GM12878 (cell line): Measurements from ENCODE around the gene SHH. TPM values are rescaled to one million over a fixed set of nuclear protein-coding genes. Genes with fewer than 3 reads are reported as not detected.

Experiments
- ATAC-seq: fragments of 200-7000 bp; cut with Tn5 transposase; 3 replicates; pipeline ENCODE4 v1.9.1; 2020; ENCODE audit warnings: mild to moderate bottlenecking, moderate library complexity
- BruUV-seq: library from RNA; stranded (reverse); fragments of 400-500 nt; replicated peaks from 2 replicates; lab custom pipeline; 2021; lab: Mats Ljungman, UMichigan
- CTCF ChIA-PET: fragments of 300-600 bp; sonication (Branson Sonifier 250); formaldehyde crosslinking; extraction: SDS; loops from one replicate; lab custom pipeline; 2021; ENCODE audit warnings: inconsistent platforms; lab: Yijun Ruan, JAX
- POLR2A ChIA-PET: fragments of 350-600 bp; formaldehyde crosslinking; extraction: SDS; loops from one replicate; lab custom pipeline; 2021; ENCODE audit warnings: inconsistent platforms; lab: Charles Lee
- RAD21 ChIA-PET: fragments of 300-600 bp; sonication (Branson Sonifier 250); formaldehyde crosslinking; loops from one replicate; lab custom pipeline; 2023; ENCODE audit warnings: antibody characterized with exemption; ENCODE audit not compliant: unreplicated experiment; lab: Charles Lee
- SMC1A ChIA-PET: fragments of 300-600 bp; sonication (Branson Sonifier 250); formaldehyde crosslinking; loops from one replicate; lab custom pipeline; 2023; ENCODE audit not compliant: unreplicated experiment, uncharacterized antibody; lab: Charles Lee
- DNase-seq: peaks from one replicate; pipeline ENCODE4 v3.0.0-alpha.2; 2011; ENCODE audit warnings: low read depth, low spot score
- FAIRE-seq: peaks from 3 replicates; lab custom pipeline; 2011; peaks lifted over from hg19 to GRCh38; lab: Jason Lieb, UNC
- H2AFZ ChIP-seq: 2 replicates; pipeline ENCODE4 v1.6.0; 2011; ENCODE audit warnings: low read depth, low read length, control low read depth; ENCODE audit not compliant: control insufficient read depth
- H3K27ac ChIP-seq: 2 replicates; pipeline ENCODE4 v1.5.1; 2011; ENCODE audit warnings: control low read depth; ENCODE audit not compliant: control insufficient read depth, insufficient read depth
- H3K27me3 ChIP-seq, 2 experiments: replicated peaks in 1 of 2; 2 replicates each; pipeline versions ENCODE4 v1.6.0 to v1.6.1; 2011; ENCODE audit warnings: low read length in 1 of 2; ENCODE audit not compliant: control insufficient read depth in 2 of 2, insufficient read depth in 2 of 2
- H3K36me3 ChIP-seq, 2 experiments: 2 replicates each; pipeline ENCODE4 v1.5.1; 2011; ENCODE audit warnings: low read length in 1 of 2; ENCODE audit not compliant: control insufficient read depth in 2 of 2, insufficient read depth in 2 of 2
- H3K4me1 ChIP-seq: 2 replicates; pipeline ENCODE4 v1.6.1; 2011; ENCODE audit warnings: mild to moderate bottlenecking, low read length, moderate library complexity, mixed read lengths; ENCODE audit not compliant: control insufficient read depth, insufficient read depth
- H3K4me2 ChIP-seq: 2 replicates; pipeline ENCODE4 v1.6.0; 2011; ENCODE audit warnings: control low read depth; ENCODE audit not compliant: control insufficient read depth, insufficient read depth
- H3K4me3 ChIP-seq: fragments of 200-600 bp; sonication (generic); 2 replicates; pipeline ENCODE4 v1.5.1; 2016
- H3K79me2 ChIP-seq: 2 replicates; pipeline ENCODE4 v1.6.0; 2011; ENCODE audit warnings: low read length; ENCODE audit not compliant: control insufficient read depth, insufficient read depth
- H3K9ac ChIP-seq: 2 replicates; pipeline ENCODE4 v1.8.0; 2011; ENCODE audit warnings: low read length, control low read depth, mixed read lengths; ENCODE audit not compliant: control insufficient read depth, insufficient read depth
- H3K9me3 ChIP-seq: replicated peaks from 3 replicates; pipeline ENCODE4 v1.5.1; 2011; ENCODE audit warnings: mild to moderate bottlenecking, low read length; ENCODE audit not compliant: control insufficient read depth, insufficient read depth
- H4K20me1 ChIP-seq: 2 replicates; pipeline ENCODE4 v1.6.0; 2011; ENCODE audit not compliant: control insufficient read depth, insufficient read depth
- BCL11A ChIP-seq: IDR thresholded peaks from 2 replicates; pipeline ENCODE4 v1.6.1; 2011; ENCODE audit warnings: low read depth, low read length
- BHLHE40 ChIP-seq, 2 experiments: fragments of 450-650 bp in 1 of 2; IDR thresholded peaks; 2 replicates each; pipeline ENCODE4 v1.6.1; 2011 to 2017; ENCODE audit warnings: low read depth in 2 of 2, borderline replicate concordance in 1 of 2, improper control_type of control experiment in 1 of 2, low read length in 1 of 2, mild to moderate bottlenecking in 1 of 2
- CTCF ChIP-seq, 3 experiments: IDR thresholded peaks in 2 of 3; conservative IDR thresholded peaks in 1 of 3; 2 replicates each; pipeline ENCODE4 v1.5.1; 2011; ENCODE audit warnings: low read depth in 3 of 3, low read length in 3 of 3, mild to moderate bottlenecking in 3 of 3, control low read depth in 2 of 3, moderate library complexity in 2 of 3, inconsistent platforms in 1 of 3, mixed read lengths in 1 of 3; ENCODE audit not compliant: control insufficient read depth in 2 of 3, insufficient read depth in 1 of 3; ENCODE audit errors: extremely low read depth in 1 of 3
- RCOR1 ChIP-seq: conservative IDR thresholded peaks from 2 replicates; pipeline ENCODE4 v1.6.1; 2012; ENCODE audit warnings: low read depth, low read length, improper control_type of control experiment
- SP1 ChIP-seq: IDR thresholded peaks from one replicate; pipeline ENCODE4 v1.6.1; 2011; ENCODE audit warnings: low read depth, low read length
- TARDBP ChIP-seq: IDR thresholded peaks from 2 replicates; pipeline ENCODE4 v1.6.1; 2016; ENCODE audit warnings: borderline replicate concordance
- USF1 ChIP-seq: IDR thresholded peaks from 2 replicates; pipeline ENCODE4 v1.6.1; 2011; ENCODE audit warnings: borderline replicate concordance, low read depth, mild to moderate bottlenecking, moderate library complexity, mixed read lengths, low read length; ENCODE audit not compliant: insufficient read depth; ENCODE audit errors: extremely low read length
- YY1 ChIP-seq: IDR thresholded peaks from 2 replicates; pipeline ENCODE4 v1.6.1; 2011; ENCODE audit warnings: low read depth, mild to moderate bottlenecking, low read length
- ZNF384 ChIP-seq: IDR thresholded peaks from 2 replicates; pipeline ENCODE4 v1.6.1; 2012; ENCODE audit warnings: low read depth, mild to moderate bottlenecking, low read length, improper control_type of control experiment, borderline replicate concordance
- ZNF687 ChIP-seq: fragments of 450-650 bp; IDR thresholded peaks from 2 replicates; pipeline ENCODE4 v1.6.1; 2017; ENCODE audit warnings: mild to moderate bottlenecking, moderate library complexity
- WGBS: methylation state at CpG from one replicate; pipeline ENCODE4 v1.1.6; 2016; ENCODE audit warnings: low lambda C conversion rate; ENCODE audit not compliant: insufficient replicate concordance, insufficient coverage; ENCODE audit errors: missing lambda C conversion rate; 5-methylcytosine and 5-hydroxymethylcytosine counted together
- in situ Hi-C: fragments of 300-500 bp; cut with MboI; formaldehyde crosslinking; loops from 9 replicates; pipeline ENCODE4 v1.14.3; 2018; ENCODE audit warnings: mixed read lengths
- intact Hi-C: fragments of 100-400 bp; cut with micrococcal nuclease; formaldehyde crosslinking; loops from one replicate; pipeline ENCODE4 v1.14.2; 2022; ENCODE audit not compliant: unreplicated experiment
- polyA plus RNA-seq, 11 experiments: library from polyadenylated mRNA; depleted of rRNA in 4 of 11; unstranded in 6 of 11; stranded (reverse) in 5 of 11; fragments of >200 nt; fragmentation: Nextera tagmentation in 4 of 11; fragmentation: Illumina TruSeq in 1 of 11; extraction: Ambion mirVana in 4 of 11; extraction: Trizol in 1 of 11; gene quantifications; 1 replicate in 1 of 11; 2 replicates in 10 of 11; pipeline versions ENCODE4 v1.2.1 to v1.2.3, GENCODE V29; 2011 to 2016; ENCODE audit warnings: inconsistent platforms in 2 of 11, missing spikeins in 2 of 11, low read depth in 1 of 11
- total RNA-seq, 4 experiments: library from RNA; depleted of rRNA in 3 of 4; stranded (reverse); fragments of >200 nt in 3 of 4; fragmentation: Illumina TruSeq in 1 of 4; extraction: Trizol in 1 of 4; gene quantifications; 2 replicates each; pipeline versions ENCODE4 v1.2.1 to v1.2.3, GENCODE V29; 2013 to 2021
- TF ChIP-seq, protein P1 (sequence below): IDR thresholded peaks from 2 replicates; pipeline ENCODE4 v1.6.1; 2012; ENCODE audit warnings: low read depth, low read length, improper control_type of control experiment

The SHH gene
- total and polyA plus RNA-seq, 10 of the 15 experiments (the other 5 are each of a cell fraction or from before 2014, with no cell fraction given), result not detected

DNA sequence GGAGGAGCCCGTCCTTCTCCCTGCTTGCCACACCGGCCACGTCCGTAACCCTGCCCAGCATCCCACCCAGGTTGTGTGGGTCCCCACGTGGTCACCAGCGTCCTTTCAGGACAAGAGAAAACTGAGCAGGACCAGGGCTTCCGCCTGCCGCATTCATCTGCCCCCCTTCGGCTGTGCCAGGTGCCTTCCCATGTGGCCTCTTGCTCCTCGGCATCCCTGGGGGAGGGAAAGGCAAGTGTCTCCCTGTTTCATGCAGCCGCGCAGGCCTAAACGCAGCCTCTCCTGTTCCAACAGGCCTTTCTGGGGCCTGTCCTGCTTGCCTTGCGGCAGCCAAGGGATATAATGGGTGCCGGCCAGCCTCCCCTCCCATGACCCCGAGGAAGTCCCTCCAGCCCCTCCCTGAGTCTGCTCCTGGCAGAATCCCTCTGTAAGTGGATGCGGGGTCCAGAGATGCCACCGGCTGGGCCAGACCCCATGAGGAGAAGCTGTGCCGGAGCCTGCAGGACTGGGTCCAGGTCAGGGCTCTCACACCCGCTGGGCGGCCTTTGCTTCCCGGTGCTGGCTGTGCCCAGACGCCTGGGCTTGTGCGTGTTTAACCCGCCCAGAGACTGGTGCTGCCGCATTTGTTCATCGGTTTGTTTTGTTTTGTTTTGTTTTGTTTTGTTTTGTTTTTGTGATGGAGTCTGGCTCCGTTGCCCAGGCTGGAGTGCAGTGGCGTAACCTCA, 23.1 kb downstream of the SHH start:
- H4K20me1 ChIP-seq, result no peaks in the 10 kb centered on the region
- no peak overlapping the region for H3K4me3 ChIP-seq
- H3K27ac ChIP-seq, result no peak overlapping the region
- ATAC-seq (no peak), FAIRE-seq (no peak)
- no peaks in the 10 kb centered on the region; a peak in 1 of 4 replicates for H3K27me3 ChIP-seq
- no peak overlapping the region for H3K4me2 ChIP-seq
- ChIA-PET RAD21 (no interaction called here), SMC1A (no interaction called here)
- WGBS, result 83% methylated on average over 29 of the region's 29 CpGs
- H3K79me2 ChIP-seq, result no peaks in the 10 kb centered on the region
- H3K36me3 ChIP-seq, result peaks cover 0 to 1% of the 10 kb centered on the region in 2 experiments; a peak in 1 of 4 replicates
- H3K9ac ChIP-seq, result no peak overlapping the region
- TF ChIP-seq USF1 (no peak), YY1 (no peak), RCOR1 (no peak), BCL11A (no peak), BHLHE40 (IDR thresholded peaks at IDR 0.05; ENCODE audit: borderline replicate concordance in 1 of 2, low read depth in 2 of 2, low read length in 1 of 2) (no peak), ZNF687 (no peak), TARDBP (no peak), ZNF384 (no peak), SP1 (no peak), CTCF (IDR thresholded peaks at IDR 0.05 in 2 of 3, conservative IDR thresholded peaks at IDR 0.05 in 1 of 3; ENCODE audit: control insufficient read depth in 2 of 3, extremely low read depth in 1 of 3, insufficient read depth in 1 of 3, low read depth in 3 of 3, low read length in 3 of 3) (no peak)
- TF ChIP-seq, protein P1, sequence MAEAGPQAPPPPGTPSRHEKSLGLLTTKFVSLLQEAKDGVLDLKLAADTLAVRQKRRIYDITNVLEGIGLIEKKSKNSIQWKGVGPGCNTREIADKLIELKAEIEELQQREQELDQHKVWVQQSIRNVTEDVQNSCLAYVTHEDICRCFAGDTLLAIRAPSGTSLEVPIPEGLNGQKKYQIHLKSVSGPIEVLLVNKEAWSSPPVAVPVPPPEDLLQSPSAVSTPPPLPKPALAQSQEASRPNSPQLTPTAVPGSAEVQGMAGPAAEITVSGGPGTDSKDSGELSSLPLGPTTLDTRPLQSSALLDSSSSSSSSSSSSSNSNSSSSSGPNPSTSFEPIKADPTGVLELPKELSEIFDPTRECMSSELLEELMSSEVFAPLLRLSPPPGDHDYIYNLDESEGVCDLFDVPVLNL, result no peak
- TF ChIP-seq, all 136 proteins: peak for 0
- BruUV-seq, result no TSS peak
- intact Hi-C loops (no loop called here), in situ Hi-C loops (no loop called here)
- Histone ChIP-seq H3K9me3 (no peaks in the 10 kb centered on the region), H3K4me1 (no peaks in the 10 kb centered on the region), H2AFZ (no peak overlapping the region)
- ChIA-PET POLR2A (no interaction called here), CTCF (no interaction called here)
- DNase-seq, result no peak
